ENCODE data around the gene POFUT2.
A peak's percentile ranks its signal among the peaks of the same experiment; 100 is the strongest.

POFUT2 gene

DNA sequence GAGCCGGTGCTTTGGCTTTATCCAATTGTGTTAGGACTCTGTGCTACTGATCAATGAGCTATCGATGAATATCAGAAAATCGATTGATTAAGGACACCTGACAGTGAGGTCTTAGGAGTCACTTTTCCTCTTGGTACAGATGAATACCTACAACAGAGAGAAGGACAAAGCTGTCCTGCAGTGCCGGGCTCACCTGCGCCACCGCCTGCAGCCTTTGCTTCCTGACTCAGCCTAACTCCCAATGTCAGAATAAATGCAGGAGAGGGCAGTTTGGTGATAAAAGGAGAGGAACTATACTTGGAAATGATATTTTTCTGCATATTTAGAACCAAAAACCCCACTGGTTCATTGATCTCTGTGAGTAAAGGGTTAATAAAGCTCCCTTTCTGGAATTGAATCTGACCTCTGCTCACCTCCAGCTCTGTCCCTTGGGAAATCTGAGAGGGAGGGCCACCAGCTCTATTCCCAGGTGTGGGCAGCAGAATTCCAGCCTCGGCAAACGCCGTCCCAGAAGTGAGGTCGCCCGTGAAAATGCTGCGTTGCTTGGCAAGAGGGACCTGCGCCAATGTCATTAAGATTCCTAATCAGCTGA is 39.3 kb downstream of the POFUT2 start:
- DNase-seq = no peak

DNA sequence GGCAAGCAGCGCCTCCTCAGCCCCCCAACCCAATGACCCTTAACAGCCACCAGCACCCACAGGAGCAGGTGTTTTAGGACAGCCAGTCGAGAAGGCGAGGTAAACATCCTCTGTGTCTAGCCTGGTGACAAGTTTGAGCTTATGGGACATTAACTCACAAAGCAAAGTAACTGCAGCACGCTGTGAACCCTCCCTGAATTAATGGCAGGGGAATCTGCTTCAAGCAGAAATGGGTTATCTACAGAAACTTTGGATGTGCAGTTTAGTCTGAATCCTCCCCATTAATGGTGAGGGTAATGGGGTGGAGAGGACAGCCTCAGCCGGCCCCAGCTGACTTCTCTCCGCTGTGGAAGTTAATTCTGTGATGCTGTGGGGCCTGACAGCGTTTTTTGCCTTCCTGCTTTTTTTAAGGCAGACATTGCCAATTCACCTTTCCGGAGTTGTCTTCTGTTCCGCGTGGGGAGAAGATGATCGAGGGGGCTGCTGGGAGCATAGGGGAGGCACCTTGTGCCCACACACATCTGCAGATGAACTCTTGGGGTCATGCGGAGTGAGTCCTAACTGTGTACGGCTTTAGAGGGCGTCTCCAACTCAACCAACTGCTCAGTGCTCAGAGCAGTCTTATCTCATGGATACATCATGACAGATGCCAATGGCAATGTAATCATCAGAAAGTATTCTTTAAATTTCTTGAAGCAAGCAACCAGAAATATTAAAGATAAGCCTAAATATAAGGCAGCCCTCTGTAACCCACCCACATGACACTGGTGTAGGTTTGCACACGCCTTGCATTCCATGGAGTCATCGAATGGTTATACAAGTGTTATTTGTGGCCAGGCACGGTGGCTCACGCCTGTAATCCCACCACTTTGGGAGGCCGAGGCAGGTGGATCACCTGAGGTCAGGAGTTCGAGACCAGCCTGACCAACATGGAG is 41.0 kb downstream of the POFUT2 start:
- no peak for DNase-seq

- DNase-seq = no peak
Measured at GRCh38 chr21:45244799-45245340, 42.8 kb downstream of the POFUT2 start.

- no peak for DNase-seq
Measured at GRCh38 chr21:45243603-45244002, 44.1 kb downstream of the POFUT2 start.

GRCh38 chr21:45241357-45241756 is 46.3 kb downstream of the POFUT2 start:
- no peak for DNase-seq

DNA sequence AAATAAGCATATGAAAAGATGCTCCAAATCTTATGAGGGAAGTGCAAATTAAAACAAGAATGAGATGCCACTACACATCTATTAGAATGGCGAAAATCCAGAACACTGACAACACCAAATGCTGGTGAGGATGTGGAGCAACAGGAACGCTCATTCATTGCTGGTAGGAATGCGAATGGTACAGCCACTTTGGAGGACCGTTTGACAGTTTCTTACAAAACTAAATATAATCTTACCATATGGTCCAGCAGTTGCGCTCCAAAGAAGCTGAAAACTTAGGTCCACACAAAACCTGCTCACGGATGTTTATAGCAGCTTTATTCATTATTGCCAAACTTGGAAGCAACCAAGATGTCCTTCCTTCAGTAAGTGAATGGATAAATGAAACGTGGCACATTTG is 50.3 kb downstream of the POFUT2 start:
- DNase-seq = no peak

GRCh38 chr21:45236481-45236880 is 51.2 kb downstream of the POFUT2 start:
- DNase-seq = peak; percentile 36 to 70 (median 60)

- no peak for DNase-seq
Measured at GRCh38 chr21:45235488-45235887, 52.2 kb downstream of the POFUT2 start.

GRCh38 chr21:45234965-45235364 is 52.7 kb downstream of the POFUT2 start:
- no peak for DNase-seq

DNA sequence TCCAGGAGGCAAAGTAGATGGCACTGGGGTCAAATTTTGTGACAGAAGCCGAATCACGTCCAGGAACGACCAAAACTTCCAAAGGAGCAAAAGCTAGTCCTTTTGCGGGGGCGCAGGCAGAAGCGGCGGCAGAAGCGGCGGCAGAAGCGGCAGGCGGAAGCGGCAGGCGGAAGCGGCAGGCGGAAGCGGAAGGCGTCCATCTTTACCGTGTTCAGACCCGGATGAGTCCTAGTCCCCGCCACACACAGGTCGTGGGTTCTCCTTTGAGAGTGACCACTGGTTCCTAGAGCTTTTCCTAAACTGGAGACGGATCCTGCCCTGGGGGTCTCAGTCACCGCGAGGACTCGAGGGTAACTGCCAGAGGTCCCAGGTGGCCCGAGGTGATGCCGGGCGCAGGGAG is 53.6 kb downstream of the POFUT2 start:
- no peak for DNase-seq

GRCh38 chr21:45231705-45232104 is 56.0 kb downstream of the POFUT2 start:
- no peak for DNase-seq

DNA sequence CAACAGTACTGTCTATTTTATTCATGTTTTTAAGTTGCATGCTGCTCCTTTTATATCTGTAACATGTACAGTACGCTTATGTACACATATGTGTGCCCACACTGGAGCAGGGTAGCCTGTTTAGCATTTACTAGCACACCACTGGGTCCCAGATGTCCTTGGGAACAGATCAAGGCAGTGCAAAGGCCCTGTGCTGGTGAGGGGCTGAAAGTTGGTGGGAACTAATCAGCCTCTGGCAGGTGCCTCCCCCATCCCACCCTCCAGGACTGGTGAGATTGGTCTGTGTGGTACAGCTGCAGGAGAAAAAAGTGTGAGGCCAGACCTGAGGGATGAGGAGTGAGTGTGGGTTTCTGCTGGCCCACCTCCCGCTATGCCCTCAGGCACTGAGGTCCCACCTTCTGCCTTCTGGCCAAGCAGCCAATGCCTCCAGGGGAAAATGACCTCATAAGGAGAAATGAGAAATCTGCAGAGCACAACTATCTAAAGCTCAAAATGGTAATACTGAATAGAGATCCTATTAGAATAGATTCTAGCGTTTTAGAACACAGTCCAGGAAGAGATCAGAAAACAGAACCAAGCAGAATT is 58.9 kb downstream of the POFUT2 start:
- DNase-seq = no peak

DNA sequence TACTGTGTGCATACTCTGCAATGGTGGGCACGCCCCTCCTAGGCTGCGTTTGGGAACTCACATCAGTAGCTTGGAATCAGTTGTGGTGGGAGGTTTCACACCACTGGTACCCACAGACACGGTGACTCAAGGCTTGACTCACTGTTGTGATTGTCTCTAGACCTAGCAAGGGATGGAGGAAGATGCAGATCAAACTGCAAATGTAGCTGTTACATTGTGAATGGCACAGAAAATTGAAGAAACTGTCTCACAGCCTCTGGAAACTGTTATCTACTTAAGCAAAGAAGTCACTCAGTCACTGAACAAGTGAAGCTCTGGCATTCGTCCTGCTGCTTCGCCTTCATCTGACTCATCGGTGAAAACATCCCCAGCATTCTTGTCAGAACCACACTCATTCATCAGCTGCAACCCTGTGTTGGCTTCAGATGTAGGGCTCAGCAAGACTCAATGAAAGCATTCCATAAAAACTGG is 59.5 kb downstream of the POFUT2 start:
- no peak for DNase-seq

DNA sequence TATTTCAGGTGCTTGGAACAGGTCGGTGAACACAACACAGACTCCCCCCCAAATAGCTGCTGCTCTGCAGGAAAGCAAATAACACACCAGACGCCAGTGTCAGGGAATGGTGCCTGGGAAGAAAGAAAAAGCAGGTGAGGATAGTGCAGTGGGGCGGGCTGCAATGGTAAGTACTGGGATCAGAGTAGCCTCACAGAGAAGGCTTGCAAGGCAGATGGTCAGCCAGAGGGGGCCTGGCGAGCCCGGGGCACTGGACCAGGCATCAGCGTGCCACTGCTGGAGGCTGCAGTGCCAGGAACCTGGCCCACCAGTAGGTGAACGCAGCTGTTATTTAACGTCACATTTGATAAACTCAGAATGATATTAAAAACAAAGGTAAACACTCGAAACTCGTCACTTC is 60.0 kb downstream of the POFUT2 start:
- no peak for DNase-seq

GRCh38 chr21:45226540-45227326 is 61.0 kb downstream of the POFUT2 start:
- DNase-seq = peak in 1 of 4 experiments; percentile 12

DNA sequence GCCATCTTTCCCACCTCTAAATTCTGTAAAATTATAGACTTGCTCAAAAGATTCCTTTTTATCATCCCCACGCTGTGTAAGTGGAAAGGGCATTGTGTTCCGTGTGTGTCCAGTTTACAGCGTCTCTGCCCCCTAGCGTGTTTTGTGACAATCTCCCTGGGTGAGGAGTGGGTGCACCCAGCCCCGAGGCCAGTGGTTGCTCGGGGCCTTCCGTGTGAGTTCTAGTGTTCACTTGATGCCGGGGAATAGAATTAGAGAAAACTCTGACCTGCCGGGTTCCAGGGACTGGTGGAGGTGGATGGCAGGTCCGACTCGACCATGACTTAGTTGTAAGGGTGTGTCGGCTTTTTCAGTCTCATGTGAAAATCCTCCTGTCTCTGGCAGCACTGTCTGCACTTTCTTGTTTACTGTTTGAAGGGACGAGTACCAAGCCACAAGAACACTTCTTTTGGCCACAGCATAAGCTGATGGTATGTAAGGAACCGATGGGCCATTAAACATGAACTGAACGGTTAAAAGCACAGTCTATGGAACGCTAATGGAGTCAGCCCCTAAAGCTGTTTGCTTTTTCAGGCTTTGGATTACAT is 61.9 kb downstream of the POFUT2 start:
- no peak for DNase-seq

DNA sequence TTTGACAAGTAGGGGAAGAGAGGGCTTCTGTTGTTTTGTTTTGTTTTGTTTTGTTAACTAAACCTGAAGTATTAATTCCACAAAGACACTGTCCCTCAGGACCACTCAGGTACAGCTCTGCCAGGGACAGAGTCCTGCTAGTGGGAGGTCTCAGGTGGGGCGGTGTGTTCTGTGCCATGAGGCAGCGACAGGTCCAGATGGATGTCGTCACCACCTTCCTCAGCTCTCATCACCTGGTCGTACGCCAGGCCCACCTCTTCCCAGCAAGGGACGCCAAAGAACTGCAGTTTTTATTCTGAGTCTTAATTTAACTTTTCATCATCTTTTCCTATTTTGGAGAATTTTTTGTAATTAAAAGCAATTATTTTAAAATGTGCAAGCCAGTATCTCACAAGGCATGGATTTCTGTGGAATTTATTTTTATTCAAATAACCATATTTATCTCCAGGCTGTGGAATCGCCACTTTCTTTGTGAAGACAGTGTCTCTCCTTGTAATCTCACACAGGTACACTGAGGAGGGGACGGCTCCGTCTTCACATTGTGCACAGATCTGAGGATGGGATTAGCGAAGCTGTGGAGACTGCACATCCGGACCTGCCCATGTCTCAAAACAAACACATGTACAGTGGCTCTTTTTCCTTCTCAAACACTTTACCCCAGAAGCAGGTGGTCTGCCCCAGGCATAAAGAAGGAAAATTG is 62.5 kb downstream of the POFUT2 start:
- no peak for DNase-seq

DNA sequence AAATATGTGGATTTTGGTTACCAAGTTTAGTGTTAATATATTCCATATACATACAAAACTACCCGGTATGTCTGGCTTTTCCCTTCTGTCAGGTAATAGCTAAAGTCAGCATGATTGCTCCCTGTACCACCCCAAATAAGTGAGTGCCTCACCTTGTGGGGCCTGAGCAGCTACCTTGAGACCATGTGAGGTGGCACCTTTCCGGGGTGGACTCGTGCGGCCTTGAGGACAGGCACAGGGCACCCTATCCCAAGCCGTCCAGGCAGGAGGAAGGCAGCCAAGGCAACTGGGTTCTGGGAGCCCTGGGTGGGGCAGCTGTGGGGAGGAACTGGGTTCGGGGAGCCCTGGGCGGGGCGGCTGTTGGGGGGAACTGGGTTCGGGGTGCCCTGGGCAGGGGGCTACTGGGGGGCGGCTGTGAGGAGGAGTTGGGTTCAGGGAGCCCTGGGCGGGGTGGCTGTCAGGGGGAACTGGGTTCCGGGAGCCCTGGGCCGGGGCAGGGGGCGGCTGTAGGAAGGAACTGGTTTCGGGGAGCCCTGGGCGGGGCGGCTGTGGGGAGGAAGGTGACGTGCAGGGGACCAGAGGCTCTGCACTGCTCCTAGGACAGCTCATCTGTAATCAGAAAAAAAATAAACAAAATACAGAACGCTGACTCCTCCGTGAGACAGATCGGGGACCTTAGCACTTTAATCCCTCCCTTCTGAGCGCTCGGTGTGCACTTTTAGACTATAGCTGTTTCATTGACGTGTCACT is 63.3 kb downstream of the POFUT2 start:
- no peak for DNase-seq

GRCh38 chr21:45223236-45224185 is 64.2 kb downstream of the POFUT2 start:
- no peak for DNase-seq

DNA sequence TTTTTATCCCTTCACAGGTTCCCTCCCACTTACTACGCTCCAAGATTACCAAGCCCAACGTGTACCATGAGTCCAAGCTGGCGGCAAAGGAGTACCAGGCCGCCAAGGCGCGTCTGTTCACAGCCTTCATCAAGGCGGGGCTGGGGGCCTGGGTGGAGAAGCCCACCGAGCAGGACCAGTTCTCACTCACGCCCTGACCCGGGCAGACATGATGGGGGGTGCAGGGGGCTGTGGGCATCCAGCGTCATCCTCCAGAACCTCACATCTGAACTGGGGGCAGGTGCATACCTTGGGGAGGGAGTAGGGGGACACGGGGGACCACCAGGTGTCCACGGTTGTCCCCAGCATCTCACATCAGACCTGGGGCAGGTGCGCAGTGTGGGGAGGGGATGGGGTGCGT is 65.7 kb downstream of the POFUT2 start:
- no peak for DNase-seq

Data from suppressor macrophage (primary cell).